ENCODE measurements around the gene MICAL3.

The MICAL3 gene

DNA sequence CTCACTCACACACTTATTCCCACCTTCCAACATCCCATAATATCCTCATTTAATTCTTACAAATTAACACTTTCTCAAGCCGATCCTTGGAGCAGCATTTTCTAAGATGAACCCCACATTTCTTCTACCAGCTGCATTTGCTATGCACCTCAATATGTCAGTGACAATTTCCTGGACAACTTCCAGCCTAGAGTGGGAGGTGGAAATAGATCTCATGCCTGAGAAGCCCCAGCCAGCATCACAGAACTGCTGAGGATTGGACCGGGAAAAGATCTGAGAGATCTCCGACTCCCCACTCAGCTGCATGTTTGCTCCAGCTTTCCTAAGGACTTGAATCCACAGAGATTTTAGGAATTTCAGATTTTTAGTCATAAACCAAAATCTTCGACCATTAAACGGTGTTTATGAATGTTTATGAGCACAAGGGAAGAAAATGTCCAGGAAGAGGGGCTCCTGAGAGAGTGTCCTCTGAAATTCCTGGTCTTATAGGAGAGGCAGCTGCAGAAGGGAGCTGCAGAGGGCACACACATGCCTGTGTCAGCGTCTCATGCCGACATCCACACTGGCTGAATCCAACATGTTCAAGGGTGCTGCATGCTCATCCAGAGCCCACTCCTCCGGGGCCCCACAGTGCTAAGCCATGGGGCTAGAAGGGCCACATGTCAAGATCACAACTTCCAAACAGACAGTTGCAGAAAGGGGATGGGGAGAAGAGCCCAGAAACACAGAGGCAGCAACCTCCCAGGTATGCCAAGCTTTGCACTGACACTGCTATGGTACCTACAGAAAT, 68.6 kb downstream of the MICAL3 start:
- DNase-seq (ENCODE audit: insufficient read length, low spot score) (no peak), FAIRE-seq (no peak)

DNA sequence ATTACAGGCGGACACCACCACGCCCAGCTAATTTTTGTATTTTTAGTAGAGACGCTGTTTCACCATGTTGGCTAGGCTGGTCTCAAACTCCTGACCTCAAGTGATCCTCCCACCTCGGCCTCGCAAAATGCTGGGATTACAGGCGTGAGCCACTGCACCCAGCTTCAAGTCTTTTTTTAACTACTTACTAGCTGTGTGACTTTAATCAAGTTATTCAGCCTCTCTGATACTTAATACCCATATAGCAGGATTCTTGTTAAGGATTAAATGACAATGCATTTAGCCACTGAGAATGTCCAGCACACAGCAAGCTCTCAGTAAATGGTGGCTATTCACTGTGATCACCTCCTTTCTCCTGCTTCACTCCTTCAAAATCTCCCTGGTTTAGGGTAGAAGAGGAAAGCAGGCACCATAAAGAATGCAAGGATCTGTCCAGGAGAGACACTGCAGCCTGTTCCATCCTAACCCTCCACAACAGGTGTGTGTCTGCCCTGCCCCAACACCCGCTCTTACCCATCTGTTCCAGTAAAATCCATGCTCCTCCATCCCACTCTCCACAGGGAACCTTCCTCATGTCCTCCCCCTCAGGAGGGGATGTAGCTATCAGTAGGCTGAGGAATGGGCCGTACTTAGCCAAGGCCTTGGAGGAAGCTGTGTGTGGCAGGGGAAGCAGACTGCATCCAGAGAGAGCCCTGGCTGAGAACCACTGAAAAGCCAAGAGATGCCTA, 69.3 kb downstream of the MICAL3 start:
- FAIRE-seq (no peak), DNase-seq (ENCODE audit: insufficient read length, low spot score) (no peak)

DNA sequence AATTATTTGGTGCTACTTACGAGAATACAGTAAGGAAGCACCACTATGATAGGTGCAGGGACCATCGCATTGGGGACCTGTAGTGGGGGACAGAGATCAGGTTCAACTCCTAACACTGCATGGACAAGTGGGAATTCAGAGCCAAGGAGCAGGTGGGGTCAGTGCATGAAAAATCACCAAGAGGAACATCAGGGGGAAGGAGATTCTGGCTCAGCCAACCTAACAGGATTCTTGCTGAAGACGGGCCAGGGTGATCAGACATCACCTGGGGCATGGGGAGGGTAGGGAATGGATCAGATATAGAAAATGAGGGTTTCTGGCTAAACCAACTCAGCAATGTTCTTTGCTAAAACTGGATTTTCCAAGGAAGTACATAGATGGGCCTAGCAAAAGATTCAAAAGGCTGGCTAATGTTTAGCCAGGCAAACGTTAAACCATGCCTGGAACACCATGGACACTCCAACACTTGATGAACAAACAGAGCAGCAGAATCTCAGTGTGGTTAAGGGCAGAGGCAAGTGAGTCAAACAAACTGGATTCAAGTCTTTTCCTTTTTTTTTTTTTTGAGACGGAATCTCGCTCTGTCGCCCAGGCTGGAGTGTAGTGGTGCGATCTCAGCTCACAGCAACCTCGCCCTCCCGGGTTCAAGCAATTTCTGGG, 70.0 kb downstream of the MICAL3 start:
- FAIRE-seq (no peak), DNase-seq (ENCODE audit: insufficient read length, low spot score) (no peak)

DNA sequence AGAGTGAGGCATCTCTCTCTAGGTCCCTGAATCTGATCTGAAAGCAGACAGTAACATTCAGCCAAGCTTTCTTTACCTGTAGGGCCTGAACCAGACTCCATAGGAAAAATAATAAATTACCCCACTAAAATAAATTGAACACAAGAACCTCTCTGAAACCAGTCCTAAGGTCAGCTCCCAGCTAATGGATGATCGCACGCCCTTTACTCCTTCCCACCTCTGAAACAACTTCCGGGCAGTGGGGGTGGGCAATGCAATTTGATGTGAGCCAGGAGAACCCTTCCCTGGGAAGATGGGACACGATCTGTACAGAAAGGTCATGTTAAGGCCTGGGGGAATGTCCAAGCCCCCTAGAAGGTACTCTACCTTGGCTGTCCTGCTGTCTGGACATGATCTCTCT, 71.2 kb downstream of the MICAL3 start:
- FAIRE-seq (no peak), DNase-seq (ENCODE audit: insufficient read length, low spot score) (no peak)

DNA sequence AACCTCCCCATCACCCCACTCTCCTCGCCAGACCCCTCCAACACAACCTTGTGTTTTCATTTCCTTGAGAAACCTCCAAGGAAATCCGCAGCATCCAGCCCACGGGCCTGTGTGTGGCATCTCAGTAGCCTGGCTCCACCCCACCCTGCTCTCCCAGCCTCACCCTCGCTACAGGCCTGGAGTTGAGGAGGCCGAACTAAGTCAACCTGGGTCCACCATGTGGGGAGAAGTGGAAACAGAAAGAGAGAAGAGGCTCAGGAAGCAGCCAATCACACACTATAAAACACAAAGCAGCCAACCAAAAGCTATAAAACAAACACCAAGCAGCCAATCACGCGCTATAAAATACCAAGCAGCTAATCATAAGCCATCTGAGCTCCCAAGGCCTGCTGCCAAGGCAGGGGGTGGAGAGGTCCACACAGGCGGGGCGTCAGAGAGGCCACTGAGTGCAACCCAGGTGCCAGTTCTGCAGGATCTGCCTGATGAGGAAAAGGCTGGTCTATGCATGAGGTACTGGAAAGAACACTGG, 72.0 kb downstream of the MICAL3 start:
- FAIRE-seq (no peak), DNase-seq (ENCODE audit: insufficient read length, low spot score) (no peak)

DNA sequence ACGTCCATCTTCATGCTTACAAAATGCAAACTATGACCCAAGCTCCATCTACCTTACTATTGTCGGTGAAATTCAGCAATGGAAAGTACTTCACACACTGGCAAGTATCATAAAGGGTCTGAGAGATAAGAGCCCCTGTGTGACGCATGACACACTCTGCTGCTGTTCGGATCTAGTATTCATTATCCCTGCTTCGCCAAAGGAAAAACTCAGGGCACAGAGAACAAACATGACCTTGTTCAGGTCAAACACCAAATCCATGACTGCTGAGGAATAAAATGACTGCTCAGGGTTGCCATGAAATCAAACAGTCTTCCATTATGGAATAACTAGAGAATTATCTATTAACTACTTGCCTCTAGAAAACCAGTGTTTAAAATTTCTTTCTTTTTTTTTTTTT, 73.0 kb downstream of the MICAL3 start:
- DNase-seq (ENCODE audit: insufficient read length, low spot score) (no peak), FAIRE-seq (no peak)

DNA sequence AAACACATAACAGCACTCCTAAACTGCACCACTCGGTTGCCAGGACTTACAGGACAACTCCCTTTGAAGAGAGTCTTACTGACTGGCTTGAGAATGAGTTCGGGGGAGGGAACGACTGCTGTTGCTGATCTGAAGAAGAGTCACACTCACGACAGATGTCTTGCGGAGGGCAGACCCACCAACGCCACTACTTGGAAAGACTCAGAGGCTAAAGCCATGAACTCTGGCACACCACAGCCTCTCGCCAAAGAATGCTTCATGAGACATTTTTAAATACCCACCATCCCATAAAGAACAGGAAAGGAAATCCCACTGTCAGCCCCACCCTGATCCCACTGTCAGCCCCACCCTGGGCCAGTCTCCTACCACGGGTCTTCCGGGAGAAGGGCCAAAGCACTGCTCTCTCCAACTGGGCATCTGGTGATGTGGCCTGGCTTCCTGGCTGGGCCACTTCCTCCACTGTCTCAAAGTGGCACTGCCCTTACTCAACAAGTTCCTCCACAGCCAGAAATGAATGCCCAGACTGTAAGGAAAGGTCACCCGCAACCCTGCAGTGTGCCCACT, 73.6 kb downstream of the MICAL3 start:
- FAIRE-seq (no peak), DNase-seq (ENCODE audit: insufficient read length, low spot score) (no peak)

DNA sequence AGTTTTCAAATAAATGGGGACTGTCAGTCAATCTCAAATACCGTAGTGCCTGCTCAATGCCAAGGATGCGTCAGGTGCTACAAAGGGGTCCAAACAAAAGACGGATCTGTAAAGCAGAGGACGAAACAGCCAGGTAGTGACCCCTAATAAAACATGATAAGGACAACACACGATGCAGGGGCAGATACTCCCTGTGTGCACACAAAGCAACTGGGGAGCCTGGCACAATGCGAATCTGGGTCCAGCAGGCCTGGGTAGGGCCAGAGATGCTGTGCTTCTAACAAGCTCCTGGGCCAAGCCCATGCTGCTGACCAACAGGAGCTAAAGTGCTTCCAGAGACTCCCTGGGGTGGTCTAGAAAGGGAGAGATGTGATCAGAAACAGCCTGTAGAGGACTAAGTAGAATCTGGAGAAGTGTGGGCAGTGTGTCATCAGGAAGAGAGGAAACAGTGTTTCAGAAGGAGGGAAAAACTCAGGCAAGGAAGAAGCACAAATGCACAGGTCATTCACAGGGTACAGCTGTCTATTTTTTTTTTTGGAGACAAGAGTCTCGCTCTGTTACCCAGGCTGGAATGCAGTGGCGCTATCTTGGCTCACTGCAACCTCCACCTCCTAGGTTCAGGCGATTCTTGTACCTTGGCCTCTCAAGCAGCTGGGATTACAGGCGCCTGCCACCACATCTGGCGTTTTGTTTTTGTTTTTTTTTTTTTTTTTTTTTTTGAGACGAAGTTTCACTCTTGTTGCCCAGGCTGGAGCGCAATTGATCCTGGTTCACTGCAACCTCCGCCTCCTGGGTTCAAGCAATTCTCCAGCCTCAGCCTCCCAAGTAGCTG, 74.5 kb downstream of the MICAL3 start:
- no peak for FAIRE-seq
- no peak for DNase-seq (ENCODE audit: insufficient read length, low spot score)

DNA sequence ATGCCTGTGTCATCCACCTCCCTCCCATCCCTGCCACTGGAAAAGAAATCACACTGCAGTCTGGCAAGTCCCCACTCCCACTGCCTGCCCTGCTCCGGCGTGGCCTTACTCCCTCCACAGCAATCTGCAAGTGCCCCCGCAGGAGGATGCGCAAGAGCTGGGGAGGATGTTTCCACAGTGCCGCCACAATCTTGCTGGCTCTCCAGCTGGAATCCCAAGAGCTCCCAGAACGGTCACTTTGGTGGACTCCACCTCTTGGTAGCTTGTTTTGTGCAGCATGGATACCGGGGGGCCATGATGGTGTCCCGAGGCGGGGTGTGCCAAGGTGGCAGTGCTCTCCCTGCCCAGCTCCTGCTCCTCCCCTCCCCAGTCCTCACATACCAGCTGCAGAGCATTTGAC, 76.3 kb downstream of the MICAL3 start:
- FAIRE-seq, result no peak

DNA sequence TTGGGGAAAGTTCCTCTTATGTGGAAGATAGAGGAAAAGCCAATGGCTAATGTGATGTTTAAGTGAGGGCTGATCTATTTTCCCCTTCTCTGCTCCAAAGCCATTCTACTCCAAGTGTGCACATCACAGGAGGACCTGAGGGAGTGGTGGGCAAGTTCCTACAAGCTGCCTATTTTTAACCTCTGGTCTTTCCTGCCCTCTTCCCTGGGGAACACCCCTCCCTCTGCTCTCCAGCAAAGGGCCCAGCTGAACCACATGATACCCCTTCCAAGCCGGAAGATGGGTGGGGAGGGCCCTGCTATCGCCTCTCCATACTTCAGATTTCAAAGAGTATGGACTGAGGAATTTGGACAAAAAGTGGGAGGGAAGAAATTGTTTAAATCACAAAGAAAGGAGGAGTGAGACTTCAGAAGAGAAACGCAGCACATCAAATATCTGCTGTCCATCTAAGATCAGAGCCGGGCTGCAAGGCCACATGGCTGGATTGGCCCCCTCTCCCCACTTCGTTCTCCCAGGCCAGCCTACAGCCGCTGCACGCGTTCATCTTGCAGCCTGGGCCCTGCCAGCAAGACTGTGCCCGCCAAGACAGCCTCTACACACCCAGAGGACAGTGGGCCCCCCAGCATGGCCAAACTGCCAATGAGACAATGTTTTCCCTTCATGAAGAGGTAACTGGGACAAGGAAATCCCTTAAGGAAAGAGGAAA, 77.5 kb downstream of the MICAL3 start:
- DNase-seq (ENCODE audit: insufficient read length, low spot score) (no peak), FAIRE-seq (no peak)

More for the DNA sequence above, 76.3 kb downstream of the MICAL3 start:
- no peak for DNase-seq (ENCODE audit: insufficient read length, low spot score)

DNA sequence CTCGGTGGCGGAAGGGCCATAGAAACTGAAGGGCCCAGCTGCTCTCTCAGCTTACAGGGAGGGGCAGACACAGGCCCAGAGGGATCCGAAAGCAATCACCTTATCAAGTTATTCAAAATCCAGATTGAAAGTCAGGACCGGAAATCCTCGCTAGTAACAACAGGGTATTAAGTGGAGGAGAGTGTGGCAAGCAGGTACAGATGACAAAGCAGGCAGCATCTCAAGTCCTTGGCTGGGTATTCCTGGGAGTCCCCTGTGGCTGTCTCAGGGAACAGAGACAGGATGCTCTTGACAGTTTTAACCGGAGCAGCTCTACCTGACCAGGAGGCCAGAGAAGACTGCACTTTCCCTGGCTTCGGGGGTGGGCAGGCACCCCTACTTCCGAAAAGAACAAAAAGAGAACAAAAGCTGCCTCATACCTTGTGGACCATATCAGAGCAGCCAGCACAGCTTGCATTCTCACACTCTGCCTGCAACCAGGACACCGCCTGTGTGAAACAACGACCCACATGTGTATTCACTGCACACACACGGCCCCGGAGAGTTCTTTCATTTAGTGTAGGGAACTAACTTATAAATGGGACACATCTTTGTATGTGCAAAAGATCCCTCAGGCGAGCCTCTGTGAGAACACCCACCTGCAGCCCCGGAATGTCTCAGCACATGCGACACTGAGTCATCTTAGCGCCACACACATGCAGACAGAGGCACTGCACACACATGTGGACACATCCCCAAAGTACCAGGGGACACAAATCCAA, 78.3 kb downstream of the MICAL3 start:
- DNase-seq (ENCODE audit: insufficient read length, low spot score) (no peak), FAIRE-seq (no peak)

DNA sequence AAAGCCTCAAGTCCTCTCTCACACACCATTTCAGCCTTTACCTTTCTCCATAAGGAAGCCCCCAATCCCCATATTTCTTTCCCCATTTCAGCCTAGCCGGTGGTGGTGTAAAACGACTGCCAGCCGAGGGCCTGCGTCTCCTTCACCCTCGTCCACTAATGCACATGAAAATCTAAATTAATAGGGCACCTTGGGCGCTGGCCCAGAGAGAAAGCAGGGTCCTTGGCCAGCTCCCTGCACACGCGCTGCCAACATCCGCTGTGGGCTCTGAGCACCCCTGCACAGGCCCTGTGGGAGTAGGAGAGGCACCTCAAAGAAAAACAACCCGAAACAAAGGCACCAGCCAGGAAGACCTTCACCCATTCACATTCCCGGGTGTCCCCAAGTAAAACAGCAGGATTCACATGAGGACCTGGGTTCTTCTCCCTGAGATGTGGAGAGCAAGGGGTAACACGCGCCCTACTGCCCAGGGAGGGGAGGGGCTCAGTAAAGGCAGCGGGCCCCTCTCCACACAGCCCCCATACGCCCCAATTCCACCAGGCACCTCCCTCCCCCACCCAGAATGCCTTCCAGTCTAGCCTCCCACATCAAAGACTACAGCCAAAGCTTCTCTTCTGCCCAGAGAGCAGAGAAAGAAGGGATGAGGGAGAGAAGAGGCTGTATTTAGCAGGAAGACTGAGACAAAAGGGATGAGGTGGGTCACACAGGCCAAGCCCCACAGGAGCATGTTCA, 79.0 kb downstream of the MICAL3 start:
- DNase-seq (ENCODE audit: insufficient read length, low spot score), result no peak
- FAIRE-seq, result no peak

DNA sequence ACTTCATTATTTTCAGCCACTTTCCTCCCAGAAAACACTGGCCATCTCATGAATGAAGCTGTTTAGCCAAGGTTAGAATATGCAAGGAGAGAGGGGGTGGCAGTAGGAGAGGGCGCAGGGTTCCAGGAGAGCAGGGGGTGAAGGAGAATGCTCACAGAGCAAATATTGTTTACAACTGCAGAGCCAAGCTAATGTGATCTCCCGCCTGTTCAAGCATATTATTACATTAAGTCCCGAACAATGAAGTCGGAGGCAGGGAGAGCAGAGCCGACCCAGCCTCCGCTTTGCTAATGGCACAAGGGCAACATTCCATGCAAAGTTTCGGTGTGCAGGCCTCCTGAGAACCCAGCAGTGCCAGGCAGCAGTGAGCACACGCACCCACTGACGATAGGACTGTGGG, 80.1 kb downstream of the MICAL3 start:
- DNase-seq (ENCODE audit: insufficient read length, low spot score) (no peak), FAIRE-seq (no peak)

DNA sequence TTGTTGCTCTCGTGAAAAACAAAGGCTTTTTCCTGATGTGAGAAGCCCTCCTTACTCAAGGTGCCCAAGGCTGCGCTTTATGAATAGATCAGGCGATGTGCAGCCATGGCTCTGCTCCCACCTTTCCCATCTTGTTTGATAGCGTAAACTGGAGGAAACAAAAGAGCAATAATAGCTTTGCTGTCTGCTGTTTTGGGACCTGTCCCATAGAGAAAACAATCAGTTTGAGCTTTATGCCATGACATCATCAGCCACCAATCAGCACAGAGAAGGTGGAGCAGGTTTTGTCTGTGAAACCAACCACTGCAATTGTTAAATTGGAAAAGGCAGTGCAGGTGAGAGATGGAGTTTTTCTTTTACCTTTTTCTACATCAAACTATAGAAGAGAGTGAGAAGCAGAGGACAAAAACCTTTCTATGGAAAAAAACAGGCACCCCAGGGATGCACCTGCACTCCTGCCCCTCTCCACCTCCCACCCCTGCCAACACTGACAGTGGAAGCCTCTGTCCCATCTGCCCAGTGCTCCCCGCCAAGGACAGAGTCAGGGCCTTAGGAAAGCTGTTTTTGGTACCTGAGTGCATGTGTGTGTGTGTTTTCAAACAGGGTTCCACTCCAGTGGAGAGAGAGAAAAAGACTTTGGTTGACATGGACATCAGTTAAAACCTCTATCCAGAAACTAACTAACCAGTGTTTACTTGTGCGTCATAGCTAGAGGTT, 80.7 kb downstream of the MICAL3 start:
- no peak for FAIRE-seq
- no peak for DNase-seq (ENCODE audit: insufficient read length, low spot score)

DNA sequence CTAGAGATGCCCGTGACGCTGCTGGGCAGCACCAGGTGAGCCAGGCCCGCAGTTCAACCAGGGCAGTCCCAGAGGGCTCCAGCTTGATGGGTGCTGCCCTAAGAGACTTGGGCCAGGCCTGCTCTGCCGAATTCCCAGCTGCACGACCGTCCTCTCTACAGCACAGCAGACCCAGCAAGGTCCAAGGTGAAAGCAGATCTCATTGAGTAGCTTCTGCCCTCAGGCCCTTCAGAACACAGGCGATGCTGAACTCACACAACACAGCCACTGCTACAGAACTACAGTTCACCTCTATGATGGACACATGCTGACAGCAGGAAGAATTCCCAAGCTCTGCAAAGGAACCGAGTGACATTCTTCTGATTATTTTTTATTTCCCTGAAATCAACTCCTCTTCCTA, 81.6 kb downstream of the MICAL3 start:
- FAIRE-seq (no peak), DNase-seq (ENCODE audit: insufficient read length, low spot score) (no peak)

DNA sequence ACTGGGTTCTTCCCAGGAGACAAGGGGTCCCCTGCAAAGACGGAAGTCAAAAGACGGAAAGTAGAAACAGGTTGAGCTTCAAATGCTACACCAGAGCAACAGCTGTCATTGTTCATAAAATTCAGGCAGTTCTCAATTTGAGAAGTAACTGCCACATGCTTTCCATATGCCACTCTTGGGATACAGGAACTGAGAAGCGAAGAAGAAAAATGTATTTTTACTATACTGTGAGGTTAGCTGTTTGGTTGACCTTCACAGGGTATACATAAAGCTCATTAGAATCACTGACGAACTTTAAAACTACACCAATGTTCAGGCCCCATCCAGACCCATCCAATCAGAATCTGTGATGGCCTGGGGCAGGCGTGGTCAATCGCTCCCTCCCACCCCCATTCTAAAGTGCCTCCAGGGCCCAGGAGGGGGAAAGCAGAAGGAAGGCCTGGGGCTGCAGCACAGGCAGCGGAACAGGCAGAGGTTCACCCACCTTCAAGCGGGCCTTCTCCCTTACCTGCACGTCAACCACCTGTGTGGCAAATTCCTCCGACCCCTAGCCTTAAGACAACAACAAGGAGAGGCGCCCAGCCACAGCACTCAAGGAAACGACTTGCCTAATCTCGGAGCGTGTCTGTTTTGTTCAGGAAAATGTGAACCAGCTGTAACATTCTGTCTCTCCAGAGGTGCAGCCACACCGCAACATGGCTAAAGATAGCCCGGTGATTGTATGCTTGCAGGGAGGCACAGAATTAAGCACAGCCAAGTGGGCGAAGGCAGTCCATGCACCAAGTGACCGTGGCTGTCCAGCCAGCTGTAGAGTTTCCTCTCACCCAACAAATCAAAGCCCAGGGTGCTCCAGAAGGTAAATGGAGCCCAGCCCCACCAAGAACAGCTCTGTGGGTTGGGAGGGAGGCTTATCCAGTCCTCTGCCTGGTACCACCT, 82.6 kb downstream of the MICAL3 start:
- FAIRE-seq (no peak), DNase-seq (ENCODE audit: insufficient read length, low spot score) (no peak)

DNA sequence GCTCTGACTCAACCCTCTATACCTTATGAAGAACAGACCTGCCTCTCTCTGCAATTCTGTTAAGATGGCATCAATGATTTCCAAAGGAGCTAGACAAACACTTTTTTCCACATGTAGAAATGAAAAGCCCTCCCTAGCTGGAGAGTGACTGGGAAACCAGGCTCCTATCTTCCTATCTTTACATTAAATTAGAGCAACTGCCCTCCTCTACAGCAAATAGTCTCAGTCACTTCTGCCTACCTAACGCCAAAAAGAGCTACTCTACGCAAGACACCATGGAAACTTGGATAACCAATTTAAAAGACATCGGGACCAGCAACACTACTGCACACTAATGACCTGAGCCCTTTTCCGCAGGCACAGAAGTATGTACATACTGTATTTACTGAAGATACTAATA, 84.8 kb downstream of the MICAL3 start:
- FAIRE-seq (no peak), DNase-seq (ENCODE audit: insufficient read length, low spot score) (no peak)

Data from GM19239 (cell line).